ENCODE results near the gene KRTAP1-1.

DNA sequence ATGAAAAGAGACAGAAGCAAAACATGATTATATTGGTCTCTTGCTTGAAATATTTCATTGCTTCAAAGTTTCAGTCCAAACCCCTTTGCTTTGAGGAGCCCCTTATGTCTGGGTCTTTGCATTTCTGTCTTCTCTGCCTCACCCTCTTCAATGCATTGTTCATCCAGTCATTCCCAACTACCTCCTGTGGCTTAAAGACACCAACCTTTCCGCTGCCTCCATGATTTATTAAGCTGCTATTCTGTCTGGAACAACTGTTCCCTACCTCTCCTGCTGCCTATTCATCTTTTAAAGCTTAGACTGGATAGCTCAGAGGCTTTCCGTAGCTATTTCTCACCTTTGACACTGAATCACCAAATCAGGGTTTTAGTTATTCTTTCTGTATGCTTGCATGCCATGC, 43.9 kb downstream of the KRTAP1-1 start:
- TF ChIP-seq, protein P1, sequence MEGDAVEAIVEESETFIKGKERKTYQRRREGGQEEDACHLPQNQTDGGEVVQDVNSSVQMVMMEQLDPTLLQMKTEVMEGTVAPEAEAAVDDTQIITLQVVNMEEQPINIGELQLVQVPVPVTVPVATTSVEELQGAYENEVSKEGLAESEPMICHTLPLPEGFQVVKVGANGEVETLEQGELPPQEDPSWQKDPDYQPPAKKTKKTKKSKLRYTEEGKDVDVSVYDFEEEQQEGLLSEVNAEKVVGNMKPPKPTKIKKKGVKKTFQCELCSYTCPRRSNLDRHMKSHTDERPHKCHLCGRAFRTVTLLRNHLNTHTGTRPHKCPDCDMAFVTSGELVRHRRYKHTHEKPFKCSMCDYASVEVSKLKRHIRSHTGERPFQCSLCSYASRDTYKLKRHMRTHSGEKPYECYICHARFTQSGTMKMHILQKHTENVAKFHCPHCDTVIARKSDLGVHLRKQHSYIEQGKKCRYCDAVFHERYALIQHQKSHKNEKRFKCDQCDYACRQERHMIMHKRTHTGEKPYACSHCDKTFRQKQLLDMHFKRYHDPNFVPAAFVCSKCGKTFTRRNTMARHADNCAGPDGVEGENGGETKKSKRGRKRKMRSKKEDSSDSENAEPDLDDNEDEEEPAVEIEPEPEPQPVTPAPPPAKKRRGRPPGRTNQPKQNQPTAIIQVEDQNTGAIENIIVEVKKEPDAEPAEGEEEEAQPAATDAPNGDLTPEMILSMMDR (IDR thresholded peaks at IDR 0.05): no peak
- TF ChIP-seq CBX8 (IDR thresholded peaks at IDR 0.05) (no peak), POLR2A (IDR thresholded peaks at IDR 0.05; ENCODE audit: low read length) (no peak), RAD21 (conservative IDR thresholded peaks at IDR 0.05 in 1 of 2, IDR thresholded peaks at IDR 0.05 in 1 of 2) (no peak), CEBPB (IDR thresholded peaks at IDR 0.05) (no peak), JUN (IDR thresholded peaks at IDR 0.05) (no peak), POLR2AphosphoS2 (conservative IDR thresholded peaks at IDR 0.05; ENCODE audit: low read length) (no peak), FOSL2 (IDR thresholded peaks at IDR 0.05) (no peak), FOSL2 (CRISPR knock-in tag; IDR thresholded peaks at IDR 0.05) (no peak), EP300 (IDR thresholded peaks at IDR 0.05) (no peak), SREBF2 (IDR thresholded peaks at IDR 0.05) (no peak), HEYL (CRISPR knock-in tag; IDR thresholded peaks at IDR 0.05) (no peak)
- TF ChIP-seq, protein P2, sequence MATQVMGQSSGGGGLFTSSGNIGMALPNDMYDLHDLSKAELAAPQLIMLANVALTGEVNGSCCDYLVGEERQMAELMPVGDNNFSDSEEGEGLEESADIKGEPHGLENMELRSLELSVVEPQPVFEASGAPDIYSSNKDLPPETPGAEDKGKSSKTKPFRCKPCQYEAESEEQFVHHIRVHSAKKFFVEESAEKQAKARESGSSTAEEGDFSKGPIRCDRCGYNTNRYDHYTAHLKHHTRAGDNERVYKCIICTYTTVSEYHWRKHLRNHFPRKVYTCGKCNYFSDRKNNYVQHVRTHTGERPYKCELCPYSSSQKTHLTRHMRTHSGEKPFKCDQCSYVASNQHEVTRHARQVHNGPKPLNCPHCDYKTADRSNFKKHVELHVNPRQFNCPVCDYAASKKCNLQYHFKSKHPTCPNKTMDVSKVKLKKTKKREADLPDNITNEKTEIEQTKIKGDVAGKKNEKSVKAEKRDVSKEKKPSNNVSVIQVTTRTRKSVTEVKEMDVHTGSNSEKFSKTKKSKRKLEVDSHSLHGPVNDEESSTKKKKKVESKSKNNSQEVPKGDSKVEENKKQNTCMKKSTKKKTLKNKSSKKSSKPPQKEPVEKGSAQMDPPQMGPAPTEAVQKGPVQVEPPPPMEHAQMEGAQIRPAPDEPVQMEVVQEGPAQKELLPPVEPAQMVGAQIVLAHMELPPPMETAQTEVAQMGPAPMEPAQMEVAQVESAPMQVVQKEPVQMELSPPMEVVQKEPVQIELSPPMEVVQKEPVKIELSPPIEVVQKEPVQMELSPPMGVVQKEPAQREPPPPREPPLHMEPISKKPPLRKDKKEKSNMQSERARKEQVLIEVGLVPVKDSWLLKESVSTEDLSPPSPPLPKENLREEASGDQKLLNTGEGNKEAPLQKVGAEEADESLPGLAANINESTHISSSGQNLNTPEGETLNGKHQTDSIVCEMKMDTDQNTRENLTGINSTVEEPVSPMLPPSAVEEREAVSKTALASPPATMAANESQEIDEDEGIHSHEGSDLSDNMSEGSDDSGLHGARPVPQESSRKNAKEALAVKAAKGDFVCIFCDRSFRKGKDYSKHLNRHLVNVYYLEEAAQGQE (IDR thresholded peaks at IDR 0.05): no peak

Measured in A549 (cell line).